ENCODE results near the gene NRARP. TPM values are rescaled to one million over a fixed set of nuclear protein-coding genes. Genes with fewer than 3 reads are reported as not detected.

Gene NRARP
- total and polyA plus RNA-seq, 2 donors (not counting 1 experiment from before 2014, with no cell fraction given): 5.7 to 11.5 TPM

GRCh38 chr9:137254624-137255447, 47.2 kb downstream of the NRARP start, which contains the start of gene NELFB:
Gene NELFB (plus strand): TSS chr9:137255327.
- H3K36me3 ChIP-seq (replicated peaks in 1 of 2; ENCODE audit: control extremely low read depth in 1 of 2, control insufficient read depth in 1 of 2, extremely low read depth in 1 of 2, insufficient read depth in 2 of 2, low read length in 1 of 2): peaks cover 0 to 14% of the 10 kb centered on the region in 2 experiments
- 3% methylated on average over 105 of the region's 105 CpGs for WGBS (ENCODE audit: insufficient coverage)
- peak within 1 kb of the TSS; percentile 92 for H3K4me2 ChIP-seq (replicated peaks; ENCODE audit: low read depth, low read length, poor library complexity, severe bottlenecking)
- H3K9me3 ChIP-seq (ENCODE audit: control extremely low read depth in 1 of 3, control insufficient read depth in 2 of 3, insufficient read depth in 1 of 3, low read length in 2 of 3): no peaks in the 10 kb centered on the region
- peaks cover 18% of the 10 kb centered on the region for H4K20me1 ChIP-seq (ENCODE audit: control insufficient read depth, insufficient read depth, low read length, poor library complexity, severe bottlenecking)
- peaks cover 25% of the 10 kb centered on the region for H3K4me1 Mint-ChIP-seq
- DNase-seq (peak; percentile 94), ATAC-seq (ENCODE audit: low read depth) (peak; percentile 88)
- H3K4me3 ChIP-seq (ENCODE audit: control extremely low read depth in 1 of 5, extremely low read depth in 1 of 5, insufficient read depth in 1 of 5, low read depth in 2 of 5, low read length in 4 of 5): peak within 1 kb of the TSS; percentile 44 to 95 (median 81)
- intact Hi-C loops (cut with micrococcal nuclease): loop anchor here (1.0 to 2.0 kb wide), 4 partner anchors 14 to 55 kb away; partner anchors contain the start of genes TOR4A, TPRN and TUBB4B
- H3K4me3 Mint-ChIP-seq: peak within 1 kb of the TSS; percentile 89
- ChIA-PET CTCF (interaction anchor here (1.0 to 3.0 kb wide), 7 partner anchors 9 to 47 kb away, joined by 3 to 18 read pairs (median 3); partner anchors contain the start of genes CYSRT1, NRARP, TOR4A and TUBB4B), POLR2A (interaction anchor here (0.7 to 3.5 kb wide), 8 partner anchors 12 to 168 kb away, joined by 3 to 29 read pairs (median 4); partner anchors contain the start of genes EXD3, MAN1B1, NOXA1 and TOR4A)
- no peaks in the 10 kb centered on the region for H3K27me3 ChIP-seq (replicated peaks in 1 of 4; ENCODE audit: control extremely low read depth in 1 of 4, control insufficient read depth in 3 of 4, insufficient read depth in 4 of 4, low read length in 3 of 4)
- H3K9me3 Mint-ChIP-seq (ENCODE audit: insufficient read depth): no peaks in the 10 kb centered on the region
- H3K4me1 ChIP-seq (ENCODE audit: control insufficient read depth in 2 of 2, insufficient read depth in 2 of 2, low read length in 2 of 2): peaks cover 17 to 27% of the 10 kb centered on the region in 2 donors
- H3K27ac ChIP-seq (ENCODE audit: low read length in 2 of 2): peak within 1 kb of the TSS; percentile 3 to 72
- peak within 1 kb of the TSS; percentile 85 for H3K9ac ChIP-seq (ENCODE audit: low read length)
- H3K79me2 ChIP-seq (ENCODE audit: control insufficient read depth, insufficient read depth, low read length): peaks cover 35% of the 10 kb centered on the region
- H3K27me3 Mint-ChIP-seq: no peaks in the 10 kb centered on the region
- peak within 1 kb of the TSS; percentile 89 for H3K27ac Mint-ChIP-seq
- peak within 1 kb of the TSS; percentile 91 for H2AFZ ChIP-seq (ENCODE audit: insufficient read depth, low read depth, low read length, poor library complexity, severe bottlenecking)
- no peak for TF ChIP-seq EZH2 (IDR thresholded peaks at IDR 0.05; ENCODE audit: borderline replicate concordance, insufficient read depth, low read depth, low read length, poor library complexity, severe bottlenecking)
- TF ChIP-seq, protein P1, sequence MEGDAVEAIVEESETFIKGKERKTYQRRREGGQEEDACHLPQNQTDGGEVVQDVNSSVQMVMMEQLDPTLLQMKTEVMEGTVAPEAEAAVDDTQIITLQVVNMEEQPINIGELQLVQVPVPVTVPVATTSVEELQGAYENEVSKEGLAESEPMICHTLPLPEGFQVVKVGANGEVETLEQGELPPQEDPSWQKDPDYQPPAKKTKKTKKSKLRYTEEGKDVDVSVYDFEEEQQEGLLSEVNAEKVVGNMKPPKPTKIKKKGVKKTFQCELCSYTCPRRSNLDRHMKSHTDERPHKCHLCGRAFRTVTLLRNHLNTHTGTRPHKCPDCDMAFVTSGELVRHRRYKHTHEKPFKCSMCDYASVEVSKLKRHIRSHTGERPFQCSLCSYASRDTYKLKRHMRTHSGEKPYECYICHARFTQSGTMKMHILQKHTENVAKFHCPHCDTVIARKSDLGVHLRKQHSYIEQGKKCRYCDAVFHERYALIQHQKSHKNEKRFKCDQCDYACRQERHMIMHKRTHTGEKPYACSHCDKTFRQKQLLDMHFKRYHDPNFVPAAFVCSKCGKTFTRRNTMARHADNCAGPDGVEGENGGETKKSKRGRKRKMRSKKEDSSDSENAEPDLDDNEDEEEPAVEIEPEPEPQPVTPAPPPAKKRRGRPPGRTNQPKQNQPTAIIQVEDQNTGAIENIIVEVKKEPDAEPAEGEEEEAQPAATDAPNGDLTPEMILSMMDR (IDR thresholded peaks at IDR 0.05): no peak
